ENCODE measurements around the gene HOXD9.
A peak's percentile ranks its signal among the peaks of the same experiment; 100 is the strongest.

The HOXD9 gene

GRCh38 chr2:176115883-176116813 is 6.4 kb upstream of the HOXD9 start, which contains the start of gene HOXD10:
Gene HOXD10 (plus strand): TSS chr2:176116778. CDS start chr2:176116834, 56 bp downstream.
- peaks cover 8% of the 10 kb centered on the region; the same call in 1 of the 2 replicates for H3K4me1 ChIP-seq (ENCODE audit: control insufficient read depth, insufficient read depth, low read length)
- no peak within 1 kb of the TSS for H3K4me3 ChIP-seq (ENCODE audit: low read depth, low read length)
- H3K9me3 ChIP-seq (ENCODE audit: control insufficient read depth, insufficient read depth, low read length) = peaks cover 3% of the 10 kb centered on the region; the same call in 1 of the 2 replicates
- H3K9ac ChIP-seq (ENCODE audit: low read depth, low read length) = no peak within 1 kb of the TSS
- H3K27me3 ChIP-seq (ENCODE audit: control insufficient read depth, insufficient read depth, low read length) = peaks cover 100% of the 10 kb centered on the region
- H3K27ac ChIP-seq (ENCODE audit: low read depth, low read length) = no peak within 1 kb of the TSS
- H3K36me3 ChIP-seq (ENCODE audit: control insufficient read depth, insufficient read depth, low read length) = no peaks in the 10 kb centered on the region

GRCh38 chr2:176117162-176117822 is 5.2 kb upstream of the HOXD9 start:
- H3K27me3 ChIP-seq (ENCODE audit: control insufficient read depth, insufficient read depth, low read length) = peaks cover 100% of the 10 kb centered on the region
- no peak overlapping the region for H3K9ac ChIP-seq (ENCODE audit: low read depth, low read length)
- peaks cover 3% of the 10 kb centered on the region; the same call in 1 of the 2 replicates for H3K9me3 ChIP-seq (ENCODE audit: control insufficient read depth, insufficient read depth, low read length)
- H3K4me3 ChIP-seq (ENCODE audit: low read depth, low read length) = no peak overlapping the region
- H3K4me1 ChIP-seq (ENCODE audit: control insufficient read depth, insufficient read depth, low read length) = peaks cover 11% of the 10 kb centered on the region; the same call in 1 of the 2 replicates
- no peak overlapping the region for H3K27ac ChIP-seq (ENCODE audit: low read depth, low read length)
- no peaks in the 10 kb centered on the region for H3K36me3 ChIP-seq (ENCODE audit: control insufficient read depth, insufficient read depth, low read length)

GRCh38 chr2:176117823-176118371 is 4.6 kb upstream of the HOXD9 start:
- peaks cover 100% of the 10 kb centered on the region for H3K27me3 ChIP-seq (ENCODE audit: control insufficient read depth, insufficient read depth, low read length)
- no peaks in the 10 kb centered on the region for H3K36me3 ChIP-seq (ENCODE audit: control insufficient read depth, insufficient read depth, low read length)
- no peak overlapping the region for H3K4me3 ChIP-seq (ENCODE audit: low read depth, low read length)
- H3K4me1 ChIP-seq (ENCODE audit: control insufficient read depth, insufficient read depth, low read length) = peaks cover 11% of the 10 kb centered on the region; the same call in 1 of the 2 replicates
- H3K27ac ChIP-seq (ENCODE audit: low read depth, low read length) = no peak overlapping the region
- H3K9me3 ChIP-seq (ENCODE audit: control insufficient read depth, insufficient read depth, low read length) = peaks cover 3% of the 10 kb centered on the region; the same call in 1 of the 2 replicates
- H3K9ac ChIP-seq (ENCODE audit: low read depth, low read length) = no peak overlapping the region

- Histone ChIP-seq H3K36me3 (ENCODE audit: control insufficient read depth, insufficient read depth, low read length) (no peaks in the 10 kb centered on the region), H3K9me3 (ENCODE audit: control insufficient read depth, insufficient read depth, low read length) (peaks cover 3% of the 10 kb centered on the region; the same call in 1 of the 2 replicates), H3K4me3 (ENCODE audit: low read depth, low read length) (no peak overlapping the region), H3K27me3 (ENCODE audit: control insufficient read depth, insufficient read depth, low read length) (peaks cover 100% of the 10 kb centered on the region), H3K4me1 (ENCODE audit: control insufficient read depth, insufficient read depth, low read length) (peaks cover 10% of the 10 kb centered on the region; the same call in 1 of the 2 replicates), H3K27ac (ENCODE audit: low read depth, low read length) (no peak overlapping the region), H3K9ac (ENCODE audit: low read depth, low read length) (no peak overlapping the region)
These were observed 3.7 kb upstream of the HOXD9 start for GRCh38 chr2:176118601-176119339.

- Histone ChIP-seq H3K36me3 (ENCODE audit: control insufficient read depth, insufficient read depth, low read length) (no peaks in the 10 kb centered on the region), H3K27ac (ENCODE audit: low read depth, low read length) (no peak overlapping the region), H3K27me3 (ENCODE audit: control insufficient read depth, insufficient read depth, low read length) (peaks cover 100% of the 10 kb centered on the region), H3K9ac (ENCODE audit: low read depth, low read length) (no peak overlapping the region), H3K9me3 (ENCODE audit: control insufficient read depth, insufficient read depth, low read length) (peaks cover 3% of the 10 kb centered on the region; the same call in 1 of the 2 replicates), H3K4me3 (ENCODE audit: low read depth, low read length) (no peak overlapping the region), H3K4me1 (ENCODE audit: control insufficient read depth, insufficient read depth, low read length) (peaks cover 3% of the 10 kb centered on the region; the same call in 1 of the 2 replicates)
These were observed 1.9 kb upstream of the HOXD9 start for GRCh38 chr2:176120364-176121189.

- H3K36me3 ChIP-seq (ENCODE audit: control insufficient read depth, insufficient read depth, low read length) = no peaks in the 10 kb centered on the region
- no peak overlapping the region for H3K9ac ChIP-seq (ENCODE audit: low read depth, low read length)
- H3K4me1 ChIP-seq (ENCODE audit: control insufficient read depth, insufficient read depth, low read length) = peaks cover 3% of the 10 kb centered on the region; the same call in 1 of the 2 replicates
- peaks cover 3% of the 10 kb centered on the region; the same call in 1 of the 2 replicates for H3K9me3 ChIP-seq (ENCODE audit: control insufficient read depth, insufficient read depth, low read length)
- H3K27me3 ChIP-seq (ENCODE audit: control insufficient read depth, insufficient read depth, low read length) = peaks cover 100% of the 10 kb centered on the region
- H3K4me3 ChIP-seq (ENCODE audit: low read depth, low read length) = no peak overlapping the region
- no peak overlapping the region for H3K27ac ChIP-seq (ENCODE audit: low read depth, low read length)
These were observed 1.1 kb upstream of the HOXD9 start for GRCh38 chr2:176121190-176122051.

- Histone ChIP-seq H3K9ac (ENCODE audit: low read depth, low read length) (no peak overlapping the region), H3K4me3 (ENCODE audit: low read depth, low read length) (peak overlapping the region; percentile 41; the same call in 1 of the 2 replicates), H3K4me1 (ENCODE audit: control insufficient read depth, insufficient read depth, low read length) (peaks cover 3% of the 10 kb centered on the region; the same call in 1 of the 2 replicates), H3K27ac (ENCODE audit: low read depth, low read length) (no peak overlapping the region), H3K36me3 (ENCODE audit: control insufficient read depth, insufficient read depth, low read length) (no peaks in the 10 kb centered on the region), H3K27me3 (ENCODE audit: control insufficient read depth, insufficient read depth, low read length) (peaks cover 100% of the 10 kb centered on the region), H3K9me3 (ENCODE audit: control insufficient read depth, insufficient read depth, low read length) (no peaks in the 10 kb centered on the region)
These were observed 352 bp upstream of the HOXD9 start for GRCh38 chr2:176122052-176122682.

GRCh38 chr2:176123411-176124109 is 1.0 kb downstream of the HOXD9 start:
- Histone ChIP-seq H3K4me3 (ENCODE audit: low read depth, low read length) (no peak overlapping the region), H3K4me1 (ENCODE audit: control insufficient read depth, insufficient read depth, low read length) (peaks cover 8% of the 10 kb centered on the region; the same call in 1 of the 2 replicates), H3K27ac (ENCODE audit: low read depth, low read length) (no peak overlapping the region), H3K36me3 (ENCODE audit: control insufficient read depth, insufficient read depth, low read length) (no peaks in the 10 kb centered on the region), H3K9me3 (ENCODE audit: control insufficient read depth, insufficient read depth, low read length) (no peaks in the 10 kb centered on the region), H3K27me3 (ENCODE audit: control insufficient read depth, insufficient read depth, low read length) (peaks cover 100% of the 10 kb centered on the region), H3K9ac (ENCODE audit: low read depth, low read length) (no peak overlapping the region)
